DMS53 treated with DMSO at 0.1 percent for 48 hours (cell line): ENCODE measurements around the gene QDPR.

ENCODE experiments used
- DNase-seq: peaks from one replicate; lab custom pipeline; 2025; ENCODE audit not compliant: unreplicated experiment; lab: John Stamatoyannopoulos, UW

QDPR gene

GRCh38 chr4:17528551-17529165 lies 16.8 kb upstream of the QDPR start:
- DNase-seq, result no peak

- no peak for DNase-seq
Measured at GRCh38 chr4:17526695-17527477, 15.0 kb upstream of the QDPR start.

GRCh38 chr4:17523662-17524061 lies 11.8 kb upstream of the QDPR start:
- no peak for DNase-seq

- no peak for DNase-seq
Measured at GRCh38 chr4:17521595-17521994, 9.7 kb upstream of the QDPR start.

GRCh38 chr4:17517664-17518063 lies 5.8 kb upstream of the QDPR start:
- no peak for DNase-seq

- no peak for DNase-seq
Measured at GRCh38 chr4:17516980-17517379, 5.1 kb upstream of the QDPR start.

GRCh38 chr4:17515445-17516407 lies 3.8 kb upstream of the QDPR start:
- no peak for DNase-seq

- DNase-seq, result no peak
Measured at GRCh38 chr4:17514865-17515264, 3.0 kb upstream of the QDPR start, which contains the start of gene CLRN2. CLRN2 (plus strand) TSS chr4:17515165; CDS start chr4:17515267, 102 bp downstream.

- DNase-seq, result no peak
Measured at GRCh38 chr4:17512973-17513665, 1.2 kb upstream of the QDPR start.

GRCh38 chr4:17511509-17511949 lies 361 bp downstream of the QDPR start:
- DNase-seq, result no peak

GRCh38 chr4:17511051-17511450 lies 839 bp downstream of the QDPR start:
- no peak for DNase-seq

GRCh38 chr4:17510582-17510981 lies 1.3 kb downstream of the QDPR start:
- no peak for DNase-seq

- DNase-seq, result no peak
Measured at GRCh38 chr4:17504081-17504480, 7.8 kb downstream of the QDPR start.

- no peak for DNase-seq
Measured at GRCh38 chr4:17502756-17503155, 9.1 kb downstream of the QDPR start.

- DNase-seq, result no peak
Measured at GRCh38 chr4:17500574-17500973, 11.3 kb downstream of the QDPR start.

GRCh38 chr4:17497890-17498523 lies 13.9 kb downstream of the QDPR start:
- DNase-seq, result no peak

GRCh38 chr4:17494258-17495190 lies 17.4 kb downstream of the QDPR start:
- DNase-seq, result no peak

- DNase-seq, result no peak
Measured at GRCh38 chr4:17493619-17494018, 18.3 kb downstream of the QDPR start.

GRCh38 chr4:17492876-17493275 lies 19.0 kb downstream of the QDPR start:
- no peak for DNase-seq
